Astrocyte of the spinal cord (primary cell): ENCODE results near the gene RCVRN.
A peak's percentile ranks its signal among the peaks of the same experiment; 100 is the strongest.

ENCODE experiments used
- DNase-seq: peaks from one replicate; pipeline ENCODE4 v3.0.0; 2011; ENCODE audit warnings: low read depth, low spot score
- H3K4me3 ChIP-seq: 2 replicates; pipeline ENCODE4 v1.5.1; 2011; ENCODE audit warnings: low read depth, mild to moderate bottlenecking, low read length, moderate library complexity
- CTCF ChIP-seq: IDR thresholded peaks from 2 replicates; pipeline ENCODE4 v1.5.1; 2012; ENCODE audit warnings: low read depth, mild to moderate bottlenecking, low read length, inconsistent platforms
- in situ Hi-C: cut with HindIII; loops from 2 replicates; pipeline ENCODE4 v1.10.0; 2017; ENCODE audit warnings: low sequenced_read_pairs

RCVRN gene

GRCh38 chr17:9935408-9935807 is 30.3 kb upstream of the RCVRN start:
- in situ Hi-C loops, result no loop called here
- TF ChIP-seq CTCF, result no peak
- DNase-seq, result no peak
- no peak overlapping the region for H3K4me3 ChIP-seq

- in situ Hi-C loops, result no loop called here
- DNase-seq, result no peak
- no peak overlapping the region for H3K4me3 ChIP-seq
- TF ChIP-seq CTCF, result no peak
Measured at GRCh38 chr17:9934331-9934730, 29.3 kb upstream of the RCVRN start.

GRCh38 chr17:9932491-9932890 is 27.4 kb upstream of the RCVRN start:
- no peak overlapping the region for H3K4me3 ChIP-seq
- in situ Hi-C loops, result no loop called here
- no peak for TF ChIP-seq CTCF
- DNase-seq, result no peak

- DNase-seq, result no peak
- no peak for TF ChIP-seq CTCF
- no peak overlapping the region for H3K4me3 ChIP-seq
- in situ Hi-C loops, result no loop called here
Measured at GRCh38 chr17:9931144-9931741, 26.2 kb upstream of the RCVRN start.

- no peak for TF ChIP-seq CTCF
- no peak overlapping the region for H3K4me3 ChIP-seq
- DNase-seq, result no peak
- in situ Hi-C loops, result no loop called here
Measured at GRCh38 chr17:9929871-9930270, 24.8 kb upstream of the RCVRN start.

GRCh38 chr17:9928601-9929333 is 23.7 kb upstream of the RCVRN start:
- peak; percentile 76 for DNase-seq
- in situ Hi-C loops, result no loop called here
- peak; percentile 68 for TF ChIP-seq CTCF
- no peak overlapping the region for H3K4me3 ChIP-seq
